GM10248 (cell line): ENCODE results near the gene ZSCAN9.

Experiments
- CTCF ChIA-PET: fragments of 300-600 bp; sonication (Branson Sonifier 250); formaldehyde crosslinking; extraction: SDS; loops from one replicate; lab custom pipeline; 2021; ENCODE audit warnings: antibody characterized with exemption; lab: Yijun Ruan, JAX
- POLR2A ChIA-PET: fragments of 350-650 bp; sonication (Branson Sonifier 250); formaldehyde crosslinking; extraction: SDS; loops from one replicate; lab custom pipeline; 2020; ENCODE audit warnings: antibody characterized with exemption; lab: Yijun Ruan, JAX
- DNase-seq: peaks from one replicate; pipeline ENCODE4 v3.0.0; 2012; ENCODE audit errors: extremely low spot score
- TF ChIP-seq, protein P1 (sequence below): IDR thresholded peaks from 2 replicates; pipeline ENCODE4 v1.5.1; 2012; ENCODE audit warnings: mild to moderate bottlenecking, low read depth; ENCODE audit errors: extremely low read depth, missing control alignments, control extremely low read depth

Gene ZSCAN9

DNA sequence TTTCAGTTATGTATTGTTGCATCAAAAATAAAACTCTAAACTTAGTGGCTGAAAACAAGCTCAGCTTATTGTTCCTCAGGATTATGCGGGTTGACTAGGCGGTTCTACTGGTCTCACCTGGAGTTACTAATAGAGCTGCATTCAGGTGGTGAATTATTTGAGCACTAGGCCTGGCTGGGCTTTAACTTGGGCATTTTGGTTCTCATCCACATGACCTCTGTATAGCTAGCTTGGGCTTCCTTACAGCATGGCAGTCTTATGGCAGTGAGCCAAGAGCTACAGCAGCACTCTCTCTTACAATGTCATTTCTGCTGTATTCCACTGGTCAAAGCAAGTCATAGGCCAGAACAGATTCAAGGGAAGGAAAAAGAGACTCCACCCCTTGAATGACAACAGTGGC, 57.9 kb downstream of the ZSCAN9 start:
- TF ChIP-seq, protein P1, sequence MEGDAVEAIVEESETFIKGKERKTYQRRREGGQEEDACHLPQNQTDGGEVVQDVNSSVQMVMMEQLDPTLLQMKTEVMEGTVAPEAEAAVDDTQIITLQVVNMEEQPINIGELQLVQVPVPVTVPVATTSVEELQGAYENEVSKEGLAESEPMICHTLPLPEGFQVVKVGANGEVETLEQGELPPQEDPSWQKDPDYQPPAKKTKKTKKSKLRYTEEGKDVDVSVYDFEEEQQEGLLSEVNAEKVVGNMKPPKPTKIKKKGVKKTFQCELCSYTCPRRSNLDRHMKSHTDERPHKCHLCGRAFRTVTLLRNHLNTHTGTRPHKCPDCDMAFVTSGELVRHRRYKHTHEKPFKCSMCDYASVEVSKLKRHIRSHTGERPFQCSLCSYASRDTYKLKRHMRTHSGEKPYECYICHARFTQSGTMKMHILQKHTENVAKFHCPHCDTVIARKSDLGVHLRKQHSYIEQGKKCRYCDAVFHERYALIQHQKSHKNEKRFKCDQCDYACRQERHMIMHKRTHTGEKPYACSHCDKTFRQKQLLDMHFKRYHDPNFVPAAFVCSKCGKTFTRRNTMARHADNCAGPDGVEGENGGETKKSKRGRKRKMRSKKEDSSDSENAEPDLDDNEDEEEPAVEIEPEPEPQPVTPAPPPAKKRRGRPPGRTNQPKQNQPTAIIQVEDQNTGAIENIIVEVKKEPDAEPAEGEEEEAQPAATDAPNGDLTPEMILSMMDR: no peak
- ChIA-PET CTCF (interaction anchor here (1.1 to 1.3 kb wide), 3 partner anchors 16 to 73 kb away, joined by 3 to 6 read pairs (median 4); no protein-coding TSS in a partner anchor), POLR2A (no interaction called here)
- DNase-seq: no peak
